PC-9 (cell line): Measurements from ENCODE around the gene GRIN2A.

Source experiments
- CTCF ChIP-seq: fragments of 200-600 bp; sonication (generic); conservative IDR thresholded peaks from 2 replicates; pipeline ENCODE4 v1.6.1; 2017; ENCODE audit warnings: mixed run types, antibody characterized with exemption, mild to moderate bottlenecking, moderate library complexity
- EZH2 ChIP-seq: fragments of 200-600 bp; sonication (generic); IDR thresholded peaks from 2 replicates; pipeline ENCODE4 v1.8.0; 2017; ENCODE audit warnings: antibody characterized with exemption, low read depth

GRCh38 chr16:9909072-9909825, 273.0 kb downstream of the GRIN2A start:
- no peak for TF ChIP-seq CTCF
- TF ChIP-seq EZH2 = no peak
